ENCODE results near the gene PRXL2A.
"Not testable (repeated sequence)": the region's sequence is repeated elsewhere in the genome, so short reads cannot be mapped to it uniquely, and the experiment has no call there.

DNA sequence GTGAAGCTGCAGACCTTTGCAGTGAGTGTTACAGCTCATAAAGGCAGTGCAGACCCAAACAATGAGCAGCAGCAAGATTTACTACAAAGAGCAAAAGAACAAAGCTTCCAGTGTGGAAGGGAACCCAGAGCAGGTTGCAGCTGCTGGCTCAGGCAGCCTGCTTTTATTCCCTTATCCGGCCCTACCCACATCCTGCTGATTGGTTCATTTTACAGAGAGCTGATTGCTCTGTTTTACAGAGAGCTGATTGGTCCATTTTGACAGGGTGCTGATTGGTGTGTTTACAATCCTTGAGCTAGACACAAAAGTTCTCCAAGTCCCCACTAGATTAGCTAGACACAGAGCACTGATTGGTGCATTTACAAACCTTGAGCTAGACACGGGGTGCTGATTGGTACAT is 49.4 kb upstream of the PRXL2A start:
- TF ChIP-seq, protein P1, sequence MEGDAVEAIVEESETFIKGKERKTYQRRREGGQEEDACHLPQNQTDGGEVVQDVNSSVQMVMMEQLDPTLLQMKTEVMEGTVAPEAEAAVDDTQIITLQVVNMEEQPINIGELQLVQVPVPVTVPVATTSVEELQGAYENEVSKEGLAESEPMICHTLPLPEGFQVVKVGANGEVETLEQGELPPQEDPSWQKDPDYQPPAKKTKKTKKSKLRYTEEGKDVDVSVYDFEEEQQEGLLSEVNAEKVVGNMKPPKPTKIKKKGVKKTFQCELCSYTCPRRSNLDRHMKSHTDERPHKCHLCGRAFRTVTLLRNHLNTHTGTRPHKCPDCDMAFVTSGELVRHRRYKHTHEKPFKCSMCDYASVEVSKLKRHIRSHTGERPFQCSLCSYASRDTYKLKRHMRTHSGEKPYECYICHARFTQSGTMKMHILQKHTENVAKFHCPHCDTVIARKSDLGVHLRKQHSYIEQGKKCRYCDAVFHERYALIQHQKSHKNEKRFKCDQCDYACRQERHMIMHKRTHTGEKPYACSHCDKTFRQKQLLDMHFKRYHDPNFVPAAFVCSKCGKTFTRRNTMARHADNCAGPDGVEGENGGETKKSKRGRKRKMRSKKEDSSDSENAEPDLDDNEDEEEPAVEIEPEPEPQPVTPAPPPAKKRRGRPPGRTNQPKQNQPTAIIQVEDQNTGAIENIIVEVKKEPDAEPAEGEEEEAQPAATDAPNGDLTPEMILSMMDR (IDR thresholded peaks at IDR 0.05): not testable (repeated sequence)
- TF ChIP-seq EP300, POLR2A (IDR thresholded peaks at IDR 0.05): not testable (repeated sequence)
